Stimulated activated CD4-positive, alpha-beta T cell treated with anti-CD3 and anti-CD28 coated beads, TNF-alpha, amount 100 ng/mL, for 24 hours (primary cell): ENCODE data around the gene COL6A2.
"Not testable (repeated sequence)": the region's sequence is repeated elsewhere in the genome, so short reads cannot be mapped to it uniquely, and the experiment has no call there.

Source experiments
- DNase-seq, 3 experiments: peaks; one replicate each; pipeline ENCODE4 v3.0.0-alpha.2; 2020; ENCODE audit warnings: low read depth in 3 of 3

The COL6A2 gene

DNA sequence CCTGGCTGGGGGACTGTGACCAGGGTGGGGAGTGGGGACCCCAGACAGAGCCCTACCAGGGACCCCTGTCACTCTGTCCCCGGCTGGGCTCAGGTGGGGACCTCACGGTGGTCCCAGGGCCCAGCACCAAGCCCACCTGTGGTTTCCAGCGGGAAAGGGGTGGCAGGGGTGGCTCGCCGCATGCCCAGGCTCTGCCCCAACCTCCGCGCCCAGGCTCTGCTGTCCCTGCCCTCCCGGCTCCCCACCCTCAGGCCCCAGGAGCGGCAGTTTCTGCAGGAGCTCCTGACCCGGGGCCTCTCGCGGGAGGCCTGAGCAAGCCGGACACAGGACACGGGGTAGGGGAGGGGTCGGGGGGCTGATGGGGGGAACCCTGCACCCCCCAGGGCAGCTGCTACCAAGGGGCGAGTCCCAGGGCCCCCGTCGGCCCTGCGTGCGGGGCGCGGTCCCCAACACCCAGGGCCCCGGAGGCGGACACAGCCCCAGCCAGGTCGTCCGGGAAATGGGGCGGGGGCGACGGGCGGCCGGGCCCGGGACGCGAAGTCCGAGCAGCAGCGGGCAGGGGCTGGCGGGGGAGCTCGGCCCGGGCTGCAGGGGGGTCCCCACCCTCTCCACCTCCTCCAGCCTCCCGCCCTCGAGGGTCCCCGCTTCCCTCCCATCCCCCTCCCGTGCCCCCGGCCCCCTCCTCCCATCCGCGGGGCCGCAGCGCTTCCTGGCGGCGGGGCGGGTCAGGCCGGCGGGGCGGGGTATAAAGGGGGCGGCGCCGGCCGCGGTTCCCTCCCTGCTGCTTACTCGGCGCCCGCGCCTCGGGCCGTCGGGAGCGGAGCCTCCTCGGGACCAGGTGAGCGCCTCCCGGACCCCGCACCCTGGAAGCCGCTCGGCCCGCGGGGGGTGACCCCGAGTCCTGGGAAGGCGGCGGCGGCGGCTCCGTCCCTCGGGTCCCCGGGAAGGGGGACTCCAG, at the start of gene COL6A2:
COL6A2 (plus strand) TSS at position 777 of the 958 bp plus-strand sequence.
- peak; percentile 7 to 59 (median 22) for DNase-seq

DNA sequence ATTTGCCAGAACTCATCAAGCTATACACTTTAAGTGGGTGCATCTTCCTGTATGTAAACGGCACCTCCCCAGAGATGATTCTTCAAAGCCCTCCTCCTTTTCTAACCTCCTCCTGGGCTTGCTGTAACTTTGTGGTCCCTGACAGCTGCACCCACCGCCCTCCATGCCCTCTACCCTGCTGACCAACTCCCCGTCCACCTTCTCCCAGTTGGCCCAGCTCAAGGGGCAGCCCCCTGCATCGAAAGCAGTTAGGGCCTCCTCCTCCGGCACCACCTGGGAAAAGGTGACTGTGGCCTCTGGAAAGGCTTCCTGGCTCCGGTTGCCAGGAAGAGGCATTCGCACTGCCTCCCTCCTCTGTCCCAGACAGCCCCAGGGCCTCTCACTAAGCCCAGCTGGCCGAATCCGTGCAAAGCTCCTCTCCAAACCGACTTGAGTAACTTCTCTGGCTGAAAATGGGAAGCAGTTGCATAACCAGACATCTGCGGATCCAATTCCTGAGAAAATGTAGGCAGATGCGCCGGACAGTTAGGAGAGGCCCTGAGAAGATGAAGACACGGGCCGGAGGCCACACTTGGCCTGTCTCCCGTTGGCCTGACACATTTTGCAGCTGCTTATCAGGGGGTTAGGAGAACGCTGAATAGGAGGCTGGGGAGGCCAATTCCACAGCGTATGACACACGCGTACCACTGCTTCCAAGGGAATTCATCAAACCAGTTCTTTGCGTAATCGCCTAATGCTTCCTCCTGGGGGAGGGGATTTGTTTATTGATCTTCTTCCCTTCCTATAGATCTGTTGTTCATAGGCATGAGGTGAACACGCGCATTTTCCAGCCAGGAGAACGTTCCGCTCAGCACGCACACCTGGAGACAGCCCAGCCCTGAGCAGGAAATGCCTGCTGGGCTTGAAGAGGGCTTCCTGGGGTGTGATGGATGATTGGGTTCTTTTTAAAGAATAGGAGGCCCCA, 48.7 kb upstream of the COL6A2 start:
- no peak for DNase-seq

DNA sequence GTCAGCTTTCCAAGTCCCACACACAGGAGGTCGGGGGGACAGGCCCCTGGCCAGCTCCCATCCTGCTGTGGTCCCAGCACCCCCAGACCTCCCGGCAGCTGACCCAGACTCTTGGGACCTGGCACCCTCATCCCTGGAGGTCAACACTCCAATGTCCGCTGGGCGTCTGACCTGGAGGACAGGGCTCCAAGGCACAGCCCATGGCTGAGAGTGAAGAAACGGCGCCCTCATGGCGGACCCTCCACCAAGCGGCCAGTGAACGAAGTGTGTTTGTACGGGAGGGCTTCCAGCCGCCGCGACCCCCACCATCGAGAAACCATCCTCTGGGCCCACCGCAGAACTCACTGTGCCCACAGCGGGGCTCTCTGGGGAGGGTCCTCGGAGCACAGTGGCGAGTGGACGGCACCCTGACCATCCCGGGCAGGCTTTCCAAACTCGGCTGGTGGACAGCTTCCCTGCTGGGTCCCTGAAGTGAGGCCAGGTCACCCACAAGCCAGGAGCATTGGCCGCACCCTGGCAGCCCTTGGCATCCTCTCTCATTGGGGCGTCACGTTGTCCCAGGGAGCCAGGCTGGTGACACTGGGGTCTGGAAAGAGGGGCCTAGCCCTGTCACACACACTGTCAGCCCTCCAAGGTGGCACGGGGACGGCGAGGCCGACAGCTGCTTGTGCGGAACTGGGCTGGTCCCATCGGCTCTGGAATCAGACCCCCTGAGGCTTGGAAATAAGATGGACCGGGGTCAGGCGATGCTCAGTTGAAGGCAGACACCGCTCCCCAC, 47.8 kb upstream of the COL6A2 start:
- DNase-seq = no peak

DNA sequence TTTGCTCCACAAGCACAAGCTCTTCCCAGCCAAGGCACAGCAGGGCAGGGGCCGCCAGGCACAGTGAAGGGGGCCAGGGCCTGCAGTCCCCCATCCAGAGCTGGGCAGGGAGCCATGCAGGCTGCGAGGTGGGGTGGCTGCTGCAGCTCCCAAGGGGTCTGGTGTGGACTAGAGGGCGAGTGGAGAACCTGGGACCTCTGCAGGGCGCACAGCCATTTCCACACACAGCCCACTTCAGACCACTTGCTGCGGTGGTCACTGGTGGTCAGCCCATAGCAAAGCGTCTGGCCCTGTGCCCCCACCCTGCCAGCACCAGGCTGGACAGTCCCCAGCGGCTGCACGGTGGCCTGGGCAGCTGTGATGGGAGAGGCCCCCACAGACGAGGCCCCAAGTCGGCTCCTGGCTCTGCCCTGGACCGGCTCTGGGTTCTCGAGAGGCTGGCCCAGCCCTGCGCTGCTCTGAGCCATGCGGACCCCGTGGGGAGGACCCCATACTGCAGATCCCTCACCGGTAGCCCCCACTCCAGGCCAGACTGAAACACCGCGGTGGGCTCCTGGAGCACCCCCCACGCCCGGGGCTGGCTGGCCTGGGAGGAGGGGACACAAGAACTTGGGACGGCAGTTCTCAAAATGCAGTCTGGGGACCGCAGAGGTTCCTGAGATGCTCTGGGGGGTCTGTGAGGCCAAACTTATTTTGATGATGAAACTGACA, 47.1 kb upstream of the COL6A2 start:
- DNase-seq = no peak

DNA sequence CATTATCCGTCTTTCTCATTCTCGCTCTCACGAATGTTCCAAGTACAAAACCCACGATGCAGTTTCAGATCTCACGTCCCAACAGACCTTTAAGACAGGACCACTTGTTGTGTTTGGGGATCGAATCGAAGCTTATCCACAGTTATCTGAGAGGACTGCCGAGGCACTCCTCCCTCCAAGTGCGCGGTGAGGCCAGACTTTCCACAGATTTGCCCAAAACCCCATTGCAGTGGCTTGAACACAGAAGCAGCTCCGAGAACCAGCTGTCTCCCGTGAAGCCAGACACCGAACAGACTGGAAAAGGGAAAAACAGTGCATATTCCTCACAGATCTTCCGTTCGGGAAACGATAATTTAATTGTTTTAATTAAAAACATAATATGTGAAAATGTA, 46.5 kb upstream of the COL6A2 start:
- DNase-seq = no peak

DNA sequence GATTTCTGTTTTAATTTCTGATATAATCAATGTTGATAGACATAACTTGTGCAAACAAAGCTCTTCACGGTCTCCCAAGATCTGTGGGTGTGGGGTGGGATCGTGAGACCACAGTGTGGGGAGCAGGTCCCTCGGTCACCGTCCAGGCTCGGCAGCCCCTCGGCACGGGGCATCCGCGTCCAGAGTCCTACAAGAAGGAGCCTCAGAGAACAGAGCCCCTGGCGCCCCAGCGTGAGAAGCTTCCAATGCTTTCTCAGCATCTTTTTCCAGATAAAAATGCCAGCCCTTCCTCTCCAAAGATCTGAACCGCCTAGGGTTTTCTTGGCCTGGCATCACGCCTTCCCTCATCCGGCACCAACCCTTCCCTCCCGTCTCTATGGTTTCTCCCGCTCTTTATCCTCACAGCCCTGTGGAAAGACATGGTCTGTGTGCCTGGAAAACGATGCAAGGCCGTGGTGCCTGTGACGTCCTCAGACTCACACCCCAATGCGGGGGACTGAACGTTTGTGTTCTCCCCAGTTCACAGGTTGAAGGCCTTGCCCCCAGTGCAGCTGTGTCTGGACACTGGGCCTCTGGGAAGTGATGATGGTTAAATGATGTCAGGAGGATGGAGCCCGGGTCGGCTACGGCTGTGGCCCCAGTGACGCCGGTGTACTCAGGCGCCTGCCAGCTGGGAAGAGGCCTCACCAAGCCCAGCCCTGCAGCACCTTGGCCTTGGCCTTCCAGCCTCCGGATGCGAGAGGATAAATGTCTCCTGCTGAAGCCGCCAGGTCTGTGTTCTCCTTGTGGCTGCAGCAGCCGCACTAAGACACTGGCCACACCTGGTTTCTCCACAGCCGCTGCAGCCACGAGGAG, 45.9 kb upstream of the COL6A2 start:
- no peak for DNase-seq

DNA sequence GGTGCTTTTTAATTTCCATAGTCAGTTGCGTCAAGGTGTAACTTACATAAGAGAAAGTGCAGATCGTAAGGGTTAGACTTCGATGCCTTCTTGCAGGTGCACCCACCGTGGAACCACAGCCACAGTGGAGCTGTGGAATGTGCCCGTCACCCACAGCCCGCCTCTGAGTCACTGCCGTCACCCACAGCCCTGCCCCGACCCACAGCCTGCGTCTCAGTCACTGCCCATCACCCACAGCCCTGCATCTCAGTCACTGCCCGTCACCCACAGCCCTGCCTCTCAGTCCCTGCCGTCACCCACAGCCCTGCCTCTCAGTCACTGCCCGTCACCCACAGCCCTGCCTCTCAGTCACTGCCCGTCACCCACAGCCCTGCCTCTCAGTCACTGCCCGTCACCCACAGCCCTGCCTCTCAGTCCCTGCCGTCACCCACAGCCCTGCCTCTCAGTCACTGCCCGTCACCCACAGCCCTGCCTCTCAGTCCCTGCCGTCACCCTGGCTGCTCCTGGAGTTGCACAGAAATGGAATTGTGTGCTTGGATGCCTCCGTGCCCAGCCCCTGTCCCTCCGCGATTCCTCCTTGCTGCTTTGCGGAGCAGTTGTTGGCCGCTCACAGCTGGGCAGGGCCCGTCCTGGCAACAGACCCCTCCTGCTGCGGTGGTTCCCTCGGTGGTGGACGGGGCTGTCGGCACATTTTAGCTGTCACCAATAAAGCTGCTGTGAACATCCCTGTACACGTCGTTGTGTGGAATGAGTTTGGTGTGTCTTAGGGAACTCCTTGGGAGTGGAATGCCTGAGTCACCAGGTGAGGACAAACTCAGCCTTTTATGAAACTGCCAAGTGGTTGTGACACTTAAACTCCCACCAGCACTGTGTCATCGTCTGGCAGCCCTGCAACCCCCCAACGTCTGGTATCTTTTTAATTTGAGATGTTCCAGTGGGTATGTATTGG, 44.9 kb upstream of the COL6A2 start:
- peak; percentile 21 to 53 (median 35) for DNase-seq

DNA sequence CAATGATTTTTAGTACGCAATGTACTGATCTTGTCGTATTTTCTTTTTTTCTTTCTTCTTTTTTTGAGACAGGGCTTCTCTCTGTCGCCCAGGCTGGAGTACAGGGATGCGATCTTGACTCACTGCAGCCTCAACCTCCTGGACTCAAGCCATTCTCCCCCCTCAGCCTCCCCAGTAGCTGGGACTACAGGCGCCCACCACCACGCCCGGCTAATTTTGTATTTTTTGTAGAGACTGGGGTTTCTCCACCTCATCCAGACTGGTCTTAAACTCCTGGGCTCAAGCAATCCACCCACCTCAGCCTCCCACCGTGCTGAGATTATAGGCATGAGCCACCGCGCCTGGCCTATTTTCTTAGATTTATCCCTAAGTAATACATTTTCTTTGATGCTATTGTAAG, 43.9 kb upstream of the COL6A2 start:
- no peak for DNase-seq

DNA sequence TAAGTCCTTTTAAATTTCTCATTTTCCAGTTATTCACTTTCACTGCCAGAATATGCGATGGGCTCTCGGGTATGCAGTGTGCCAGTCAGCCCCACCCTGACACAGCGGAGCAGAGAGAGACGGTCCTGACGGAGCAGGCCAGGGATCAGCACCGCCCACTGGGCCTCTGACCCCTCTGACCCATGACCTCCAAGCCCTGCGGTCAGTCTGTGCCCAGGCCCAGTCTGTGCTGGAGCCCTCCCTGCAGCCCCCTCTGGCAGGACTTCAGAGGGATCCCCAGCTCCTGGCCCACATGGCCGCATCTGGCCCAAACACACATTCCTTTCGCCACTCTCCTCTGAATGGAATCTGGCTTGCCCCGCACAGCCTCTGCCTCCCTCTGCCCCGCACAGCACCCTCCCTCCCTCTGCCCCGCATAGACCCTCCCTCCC, 43.4 kb upstream of the COL6A2 start:
- no peak for DNase-seq

DNA sequence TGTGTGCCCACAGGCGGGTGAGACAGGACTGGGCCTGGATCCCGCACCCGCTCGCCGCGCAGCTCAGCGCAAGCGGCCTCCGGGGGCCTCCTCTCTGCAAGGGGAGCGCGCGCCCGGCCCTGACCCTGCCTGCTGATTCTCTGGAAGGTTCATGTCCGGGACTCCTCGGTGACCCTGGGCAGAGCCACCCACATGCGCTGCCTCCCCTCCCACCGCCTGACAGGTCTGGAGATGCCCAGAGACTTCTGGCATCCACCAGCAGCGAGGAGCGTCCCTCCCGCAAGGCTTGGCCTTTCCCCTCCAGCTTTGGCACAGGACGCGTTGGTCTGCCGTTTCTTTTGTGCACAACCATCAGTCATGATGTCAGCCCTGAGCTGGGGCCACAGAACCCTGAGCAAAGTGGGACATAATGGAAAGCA, 42.0 kb upstream of the COL6A2 start:
- DNase-seq = no peak

DNA sequence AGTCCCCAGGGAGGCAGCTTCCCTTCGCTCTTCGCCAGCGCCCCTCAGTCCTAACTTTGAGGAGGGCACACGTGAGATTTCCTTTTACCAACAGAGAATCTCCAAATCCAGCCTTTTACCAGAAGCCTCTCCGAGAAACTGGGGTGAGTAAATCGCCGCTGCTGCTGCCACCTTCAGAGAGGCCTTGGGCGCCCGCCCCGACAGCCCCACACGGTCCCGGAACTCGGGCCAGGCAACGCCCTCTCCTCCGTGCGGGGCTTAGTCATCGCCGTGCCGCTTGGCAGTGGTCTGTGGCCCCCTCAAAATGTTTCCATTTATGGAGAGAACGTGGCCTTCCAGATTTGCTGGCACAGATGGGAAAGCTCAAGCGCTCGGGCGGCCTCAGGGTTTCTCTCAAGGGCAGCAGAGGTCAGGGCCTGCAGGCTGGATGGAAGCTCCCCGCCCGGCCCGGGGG, 41.4 kb upstream of the COL6A2 start:
- no peak for DNase-seq

DNA sequence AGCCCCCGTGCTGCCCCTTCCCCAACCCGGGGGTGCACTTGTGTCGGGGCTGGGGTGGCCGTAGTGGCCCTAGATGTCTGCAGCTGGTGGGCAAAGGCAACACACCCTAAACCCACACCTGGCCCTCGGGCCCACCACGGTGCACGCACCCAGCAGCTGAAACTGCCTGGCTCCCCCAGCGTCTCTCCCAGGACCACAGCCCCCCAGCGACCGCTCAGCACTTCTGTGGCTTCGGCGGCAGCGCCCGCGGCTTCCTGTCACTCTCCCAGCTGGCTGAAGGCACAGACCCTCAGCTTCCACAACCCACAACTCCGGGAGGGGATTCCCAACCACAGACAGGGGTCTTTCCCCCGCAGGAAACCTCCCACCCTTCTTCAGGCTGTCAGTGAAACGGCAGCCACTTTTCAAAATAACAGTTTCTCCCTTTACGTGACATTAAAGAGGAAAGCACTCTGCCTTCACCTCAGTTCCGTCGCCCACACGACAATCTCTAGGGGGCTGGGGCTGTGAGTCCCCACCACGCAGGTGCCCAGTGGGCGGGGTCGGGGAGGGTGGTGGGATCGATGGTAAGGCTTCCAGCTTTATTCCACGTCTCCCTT, 40.7 kb upstream of the COL6A2 start:
- peak in 1 of 3 experiments; percentile 24 for DNase-seq

DNA sequence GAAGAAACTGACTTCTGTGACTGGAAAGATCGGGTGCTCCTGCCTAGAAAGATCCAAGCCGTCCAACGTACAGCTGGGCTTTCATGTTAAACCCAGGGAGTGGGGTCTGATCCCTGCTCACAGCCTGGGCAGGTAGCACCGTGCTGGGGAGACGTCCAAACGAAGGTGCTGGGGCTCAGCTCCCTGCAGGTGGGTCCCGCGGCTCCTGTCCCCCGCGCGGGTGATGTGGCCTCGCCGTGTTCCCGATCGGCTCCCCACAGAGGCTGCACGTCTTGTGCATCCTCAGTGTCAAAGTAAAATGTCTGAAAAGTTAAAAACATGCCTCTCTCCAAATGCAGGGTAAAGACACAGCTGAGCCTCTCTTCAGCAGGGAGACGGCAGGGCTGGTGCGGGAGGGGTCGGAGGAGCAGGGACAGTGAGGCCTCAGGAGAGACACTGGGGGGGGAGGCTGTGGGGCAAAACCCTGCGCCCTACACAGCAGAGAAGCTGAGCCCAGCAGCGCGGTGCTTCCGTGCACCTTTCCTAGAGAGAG, 40.1 kb upstream of the COL6A2 start:
- no peak for DNase-seq

DNA sequence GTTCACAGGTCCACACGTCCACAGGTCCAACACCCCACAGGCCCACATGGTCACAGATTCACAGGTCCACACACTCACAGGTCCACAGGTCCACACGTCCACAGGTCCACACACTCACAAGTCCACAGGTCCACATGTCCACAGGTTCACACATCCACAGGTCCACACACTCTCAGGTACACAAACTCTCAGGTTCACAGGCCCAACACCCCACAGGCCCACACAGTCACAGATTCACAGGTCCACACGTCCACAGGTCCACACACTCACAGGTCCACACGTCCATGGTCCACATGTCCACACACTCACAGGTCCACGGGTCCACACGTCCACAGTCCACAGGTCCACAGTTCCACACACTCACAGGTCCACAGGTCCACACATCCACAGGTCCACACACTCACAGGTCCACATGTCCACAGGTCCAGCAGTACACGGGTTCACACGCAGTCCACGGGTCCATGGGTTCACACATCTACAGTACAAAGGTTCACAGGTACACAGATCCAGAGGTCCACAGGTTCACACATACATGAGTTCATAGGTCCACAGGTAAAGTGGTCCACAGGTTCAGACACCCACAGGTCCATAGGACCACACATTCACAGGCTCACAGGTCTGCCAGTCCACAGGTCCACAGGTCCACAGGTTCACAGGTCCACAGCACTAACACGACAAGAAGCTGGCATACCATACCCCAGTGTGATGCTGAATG, 39.3 kb upstream of the COL6A2 start:
- DNase-seq = no peak

DNA sequence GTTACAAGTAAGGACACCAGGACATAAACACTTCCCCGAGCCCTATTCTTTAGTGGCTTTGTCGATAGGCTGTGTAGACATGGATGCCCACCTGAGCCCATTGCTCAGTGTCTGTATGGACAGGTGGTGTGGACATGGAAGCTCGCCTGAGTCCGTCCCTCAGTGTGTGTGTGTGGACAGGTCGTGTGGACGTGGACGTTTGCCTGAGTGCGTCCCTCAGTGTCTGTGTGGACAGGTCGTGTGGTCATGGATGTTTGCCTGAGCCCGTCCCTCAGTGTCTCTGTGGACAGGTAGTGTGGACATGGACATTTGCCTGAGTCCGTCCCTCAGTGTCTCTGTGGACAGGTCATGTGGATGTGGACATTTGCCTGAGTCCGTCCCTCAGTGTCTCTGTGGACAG, 38.7 kb upstream of the COL6A2 start:
- DNase-seq = no peak

DNA sequence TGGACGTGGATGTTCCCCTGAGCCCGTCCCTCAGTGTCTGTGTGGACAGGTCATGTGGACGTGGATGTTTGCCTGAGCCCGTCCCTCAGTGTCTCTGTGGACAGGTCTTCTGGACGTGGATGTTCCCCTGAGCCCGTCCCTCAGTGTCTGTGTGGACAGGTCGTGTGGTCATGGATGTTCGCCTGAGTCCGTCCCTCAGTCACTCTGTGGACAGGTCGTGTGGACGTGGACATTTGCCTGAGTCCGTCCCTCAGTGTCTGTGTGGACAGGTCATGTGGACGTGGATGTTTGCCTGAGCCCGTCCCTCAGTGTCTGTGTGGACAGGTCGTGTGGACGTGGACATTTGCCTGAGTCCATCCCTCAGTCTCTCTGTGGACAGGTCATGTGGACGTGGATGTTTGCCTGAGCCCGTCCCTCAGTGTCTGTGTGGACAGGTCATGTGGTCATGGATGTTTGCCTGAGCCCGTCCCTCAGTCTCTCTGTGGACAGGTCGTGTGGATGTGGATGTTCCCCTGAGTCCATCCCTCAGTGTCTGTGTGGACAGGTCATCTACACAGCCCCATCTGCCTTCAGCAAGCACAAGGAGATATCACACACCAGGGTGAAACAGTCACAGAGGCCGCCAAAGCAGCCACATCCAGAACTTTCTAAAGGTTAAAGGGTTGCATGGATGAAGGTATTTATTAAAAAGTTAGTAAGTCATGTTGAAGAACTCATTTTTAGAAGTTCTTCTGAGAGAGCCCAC, 38.0 kb upstream of the COL6A2 start:
- DNase-seq = not testable (repeated sequence)
